HG03520 (cell line): ENCODE data around the gene ZNF285.
"Not testable (repeated sequence)": the region's sequence is repeated elsewhere in the genome, so short reads cannot be mapped to it uniquely, and the experiment has no call there.

Source experiments
- ATAC-seq: cut with Tn5 transposase; IDR thresholded peaks from one replicate; pipeline ENCODE4 v1.9.1; 2021; ENCODE audit warnings: mild to moderate bottlenecking, moderate library complexity; ENCODE audit not compliant: unreplicated experiment

Gene ZNF285

DNA sequence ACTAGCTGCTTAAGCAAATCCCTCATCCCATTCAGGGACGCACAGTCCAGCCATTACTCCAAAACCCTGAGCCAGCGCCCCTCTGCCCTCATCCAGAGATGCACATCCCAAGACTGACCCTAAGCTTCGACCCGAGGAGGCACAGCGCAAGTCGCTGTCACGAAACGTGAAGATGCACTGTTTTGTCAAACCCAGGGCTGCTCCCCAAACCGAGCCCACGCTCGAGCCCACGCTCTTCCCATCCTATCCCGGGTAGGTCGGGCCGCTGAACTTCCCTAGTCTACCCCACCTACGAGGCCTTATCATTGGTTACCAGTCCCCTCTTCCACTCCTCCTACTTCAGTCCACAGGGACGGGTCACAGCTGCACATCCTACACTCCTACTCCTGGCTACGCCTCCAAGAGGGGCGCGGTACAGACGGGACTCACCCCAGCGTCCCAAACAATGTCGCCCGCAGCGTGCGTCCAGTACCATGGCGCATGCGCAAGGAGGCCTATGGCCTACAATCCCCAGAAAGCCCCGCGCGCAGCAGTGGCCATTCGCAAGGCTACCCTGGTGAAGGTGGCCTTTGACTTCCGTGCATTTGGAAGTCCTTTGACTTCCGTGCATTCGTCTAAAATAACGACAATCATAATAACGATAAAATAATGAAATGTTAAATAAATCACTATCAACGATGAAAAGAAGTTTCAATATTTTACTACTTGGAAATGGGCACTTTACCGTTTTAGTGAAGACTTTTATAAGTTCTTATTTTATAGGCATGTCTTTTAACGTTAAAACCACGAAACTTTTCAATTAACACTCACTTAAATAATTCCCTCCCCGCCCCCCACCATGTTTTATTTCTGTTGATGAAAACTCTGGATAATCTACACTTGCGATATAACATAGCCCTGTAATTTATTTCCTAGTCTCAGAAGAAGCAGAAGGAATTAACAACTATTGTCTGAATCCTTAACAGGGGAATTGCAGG is at the start of gene ZNF285:
Gene ZNF285, minus strand, starts transcription at position 470 of the 977 bp plus-strand sequence. CDS start 4,395 bp downstream, outside the sequence.
- no peak for ATAC-seq

DNA sequence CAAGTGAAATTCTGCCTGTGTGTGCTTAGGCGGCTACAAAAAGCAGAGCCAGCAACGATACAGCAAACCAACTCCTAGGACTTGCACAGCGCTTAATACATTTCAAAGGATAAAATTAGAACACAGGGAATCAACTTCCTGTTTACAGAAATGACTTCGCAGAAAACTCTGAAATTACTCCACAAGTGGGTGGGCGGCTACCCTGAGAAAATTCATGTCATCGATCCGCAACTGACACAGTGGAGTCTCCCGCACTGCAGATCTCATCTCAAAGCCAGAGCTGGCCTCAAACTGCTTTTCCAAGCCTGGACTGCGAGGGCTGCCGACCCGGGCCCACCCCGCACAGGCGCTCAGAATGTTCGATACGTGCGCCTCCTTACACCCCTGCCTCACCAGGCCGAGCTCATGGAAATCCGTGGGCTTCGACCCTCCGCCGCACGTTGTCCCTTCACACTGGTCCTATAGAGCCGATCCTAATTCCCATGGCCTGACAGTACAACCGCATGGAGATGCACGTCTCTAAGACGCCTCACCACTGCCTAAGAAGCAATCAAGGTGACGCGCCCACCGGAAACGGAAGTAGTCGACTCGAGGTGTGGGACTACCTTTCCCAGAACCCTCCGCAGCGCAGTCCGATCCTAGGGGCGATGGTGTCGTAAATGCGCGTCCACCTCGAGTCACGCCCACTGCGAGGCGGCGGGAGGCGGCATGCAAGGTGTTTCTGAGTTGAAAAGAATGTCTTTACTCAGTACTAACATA is 46.7 kb upstream of the ZNF285 start, which contains the start of gene ZNF229:
Gene ZNF229, minus strand, starts transcription at position 557 of the 759 bp plus-strand sequence. CDS start 5,625 bp downstream, outside the sequence.
- ATAC-seq, result no peak

DNA sequence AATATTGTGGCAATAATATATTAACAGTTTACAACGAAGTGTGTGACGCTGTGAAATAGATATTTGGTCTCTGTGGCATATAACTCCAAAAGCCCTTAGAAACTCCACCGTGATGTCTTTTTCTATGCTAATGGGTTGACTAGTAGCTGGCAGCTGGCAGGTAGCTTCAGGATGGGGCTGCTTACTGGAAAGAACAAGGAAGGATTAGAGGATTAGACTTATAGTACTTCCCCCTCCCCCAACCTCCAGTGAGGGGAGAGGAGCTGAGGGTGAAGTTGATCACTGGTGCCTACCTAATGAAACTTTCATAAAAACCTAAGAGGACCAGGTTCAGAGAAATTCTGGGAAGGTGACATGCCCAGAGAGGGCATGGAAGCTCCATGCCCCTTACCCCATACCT is 37.0 kb upstream of the ZNF285 start:
- ATAC-seq, result no peak

DNA sequence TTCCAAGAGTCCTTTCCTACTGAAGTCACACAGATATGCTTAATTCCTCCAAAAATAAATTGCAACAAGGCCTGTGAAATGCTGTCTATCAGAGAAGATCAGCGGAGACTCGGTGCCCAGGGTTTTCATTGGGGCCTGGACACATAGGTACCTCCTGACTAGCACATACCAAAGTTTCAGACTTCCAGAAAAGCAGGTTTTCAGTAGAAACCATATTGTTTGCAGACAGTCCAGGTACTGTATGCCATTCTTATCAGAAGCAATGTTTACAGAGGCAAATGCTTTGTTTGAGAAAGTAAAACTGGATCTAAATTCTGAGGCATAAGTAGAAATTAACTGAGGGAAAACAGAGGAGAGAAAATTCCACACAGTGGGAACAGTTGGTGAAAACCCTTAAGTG is 34.0 kb upstream of the ZNF285 start:
- ATAC-seq, result no peak

DNA sequence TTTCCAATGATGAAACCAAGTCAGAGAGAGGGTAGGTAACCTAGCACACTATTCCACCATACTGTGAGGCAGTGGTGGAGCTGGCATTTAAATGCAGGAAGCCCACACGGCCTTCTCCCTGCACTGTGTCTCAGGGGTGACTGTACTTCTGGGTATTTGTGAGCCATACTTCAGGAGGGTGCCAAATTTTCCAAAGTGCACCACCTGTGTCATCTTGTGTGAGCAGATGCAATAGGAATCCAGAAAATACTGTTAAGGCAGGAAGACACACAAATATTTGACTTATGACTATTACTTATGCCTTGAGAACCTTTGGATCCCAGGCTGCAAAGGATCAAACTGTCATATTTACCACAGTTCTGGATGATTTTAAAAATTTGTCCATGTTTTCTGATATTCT is 29.5 kb upstream of the ZNF285 start:
- ATAC-seq, result no peak

DNA sequence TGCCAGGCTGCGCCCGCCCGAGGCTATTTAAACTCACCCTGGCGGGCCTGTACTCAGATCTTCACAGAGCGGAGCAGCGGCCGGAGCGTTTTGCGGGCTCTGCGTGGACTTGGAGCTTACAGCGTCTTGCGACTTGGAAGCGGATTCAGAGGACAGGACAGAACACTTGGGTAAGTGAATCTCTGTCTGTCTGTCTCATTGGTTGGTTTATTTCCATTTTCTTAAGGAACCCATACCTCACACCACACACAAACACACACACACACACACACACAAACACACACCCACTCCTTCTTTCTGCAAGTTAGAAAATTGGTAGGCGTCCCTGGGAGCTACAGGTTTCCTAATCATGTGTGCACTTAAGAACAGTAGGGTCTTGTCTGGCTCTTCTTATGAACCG is 14.1 kb upstream of the ZNF285 start:
- ATAC-seq, result not testable (repeated sequence)

DNA sequence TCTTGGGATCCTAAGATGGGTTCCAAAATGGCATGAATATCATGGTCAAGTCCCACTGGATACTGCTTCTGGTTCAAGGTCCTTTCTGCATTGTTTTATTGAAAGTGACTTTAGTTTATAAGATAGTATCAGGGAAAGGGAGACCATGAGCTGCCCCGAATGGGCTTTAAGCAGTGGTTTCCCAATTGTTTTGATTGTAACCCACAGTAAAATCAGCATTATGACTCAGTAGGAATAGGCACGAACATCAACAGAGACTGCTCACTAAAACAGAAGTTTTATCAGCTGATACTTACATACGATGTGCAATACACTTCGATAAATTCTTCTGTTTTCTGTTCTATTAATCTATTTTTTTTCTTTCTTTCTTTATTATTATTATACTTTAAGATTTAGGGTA is 12.1 kb downstream of the ZNF285 start:
- ATAC-seq, result not testable (repeated sequence)

DNA sequence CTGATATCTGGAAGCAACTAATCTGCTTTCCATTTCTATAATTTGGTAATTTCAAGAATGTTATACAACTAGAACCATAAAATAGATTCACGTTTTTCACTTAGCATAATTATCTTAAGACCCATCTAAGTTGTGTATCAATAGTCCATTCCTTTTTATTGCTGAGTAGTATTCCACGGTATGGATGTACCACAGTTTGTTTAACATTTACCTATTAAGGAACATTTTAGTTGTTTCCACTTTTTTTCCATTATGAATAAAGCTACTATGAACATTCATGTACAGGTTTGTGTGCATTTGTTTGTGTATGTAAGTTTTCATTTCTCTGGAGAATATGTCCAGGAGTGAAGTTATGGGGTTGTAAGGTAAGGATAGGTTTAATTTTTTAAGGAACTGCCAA is 26.6 kb downstream of the ZNF285 start:
- ATAC-seq, result no peak

DNA sequence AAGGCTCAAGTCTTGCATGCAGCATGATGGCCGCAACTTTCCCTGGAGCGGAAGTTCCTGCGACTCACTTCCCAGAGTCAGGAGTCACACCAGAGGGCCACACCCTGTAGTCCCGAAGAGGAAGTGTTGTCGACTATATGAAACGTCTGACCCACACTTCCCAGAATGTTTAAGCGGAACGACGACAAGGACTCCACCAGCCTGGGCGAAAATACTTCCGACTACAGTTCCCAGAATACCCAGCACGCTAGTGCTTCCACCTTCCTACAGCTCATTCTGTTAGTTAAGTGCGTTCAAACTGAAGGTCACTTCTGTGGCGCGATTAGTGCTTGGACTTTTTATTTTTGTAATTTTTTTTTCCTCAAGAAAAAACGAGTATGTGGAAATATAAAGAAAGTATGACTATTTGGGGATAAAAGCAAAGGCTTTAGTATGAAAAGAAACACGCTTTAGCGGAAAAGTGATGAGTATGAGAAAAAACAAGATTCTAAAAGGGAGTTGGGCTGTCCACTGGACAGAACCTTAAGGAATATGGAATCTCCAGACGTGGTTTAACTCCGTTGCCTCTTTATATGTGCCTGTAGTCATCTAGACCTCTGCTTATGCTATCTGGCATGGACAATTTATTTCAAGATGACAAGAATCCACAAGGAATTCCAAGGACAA is 29.5 kb downstream of the ZNF285 start:
- ATAC-seq, result no peak

DNA sequence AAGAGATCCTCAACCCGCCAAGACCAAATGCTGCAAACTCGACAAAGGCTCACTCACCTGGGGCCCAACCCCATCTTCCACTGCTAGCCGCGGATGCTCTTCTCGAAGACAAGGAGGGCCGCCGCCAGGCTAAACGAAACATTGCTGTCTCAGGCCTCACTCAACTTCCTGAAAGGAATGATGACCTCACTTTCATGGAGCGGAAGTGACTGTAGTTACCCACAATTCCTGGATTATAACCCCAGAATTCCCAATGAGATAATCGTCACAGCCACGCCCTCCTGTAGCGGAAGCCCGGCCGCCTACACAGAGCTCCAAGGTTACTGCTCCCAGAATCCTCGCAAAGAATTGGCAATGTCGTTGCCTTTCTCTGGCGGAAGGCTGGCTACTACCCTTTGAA is 34.4 kb downstream of the ZNF285 start:
- ATAC-seq, result no peak

DNA sequence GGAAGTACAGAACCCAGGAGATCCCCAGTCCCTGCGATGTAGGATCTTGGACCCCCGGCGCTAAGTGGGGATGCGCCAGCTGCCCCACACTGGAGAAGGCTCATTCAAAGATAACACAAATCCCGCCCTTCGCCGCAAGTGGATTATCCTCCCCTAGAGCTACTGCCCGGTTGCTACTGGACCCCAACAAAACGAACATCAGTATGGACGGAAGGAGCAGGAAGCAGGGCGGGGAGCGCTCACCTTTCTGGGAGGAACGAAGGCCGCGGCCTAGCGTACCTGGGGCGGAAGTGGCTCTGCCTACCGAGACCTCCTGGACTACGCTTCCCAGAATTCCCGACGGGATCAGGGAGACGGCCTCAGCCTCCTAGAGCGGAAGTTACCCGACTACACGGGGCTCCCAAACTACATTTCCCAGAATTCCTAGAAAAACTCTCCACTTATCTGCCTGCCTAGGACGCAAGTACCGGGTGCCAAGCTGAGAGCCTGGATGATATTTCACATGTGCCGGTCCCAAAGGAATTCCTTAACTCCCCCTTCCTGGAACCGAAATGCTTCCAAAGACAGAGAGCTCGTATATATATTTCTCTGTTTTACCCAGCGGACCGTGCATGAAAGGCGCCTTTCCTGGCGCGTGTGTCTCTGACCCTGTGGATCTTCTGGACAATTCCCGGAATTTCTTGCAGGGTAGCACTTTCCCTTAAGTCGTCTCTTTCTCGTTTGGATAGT is 44.9 kb downstream of the ZNF285 start, which contains the start of gene ZNF112:
Gene ZNF112, minus strand, starts transcription at position 298 of the 729 bp plus-strand sequence. CDS start 16,141 bp downstream, outside the sequence.
- ATAC-seq, result no peak

DNA sequence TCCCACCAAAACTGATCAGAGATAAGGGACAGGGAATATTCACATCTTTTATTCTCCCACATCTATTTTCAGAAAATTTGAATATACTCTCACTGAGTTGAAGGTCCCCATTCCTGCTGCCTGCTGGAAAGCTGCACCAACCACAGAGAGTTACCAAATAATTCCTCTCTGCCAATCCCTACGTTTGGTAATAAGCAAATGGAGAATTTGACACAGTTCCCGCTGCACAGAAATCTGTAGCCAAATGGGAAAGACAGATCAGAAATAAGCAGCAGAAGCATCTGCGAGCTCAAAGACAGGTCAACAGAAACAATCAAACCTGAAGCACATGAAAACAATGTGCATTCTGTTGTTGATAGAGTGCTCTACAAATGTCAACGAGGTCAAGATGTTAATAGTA is 54.9 kb downstream of the ZNF285 start:
- ATAC-seq, result no peak

DNA sequence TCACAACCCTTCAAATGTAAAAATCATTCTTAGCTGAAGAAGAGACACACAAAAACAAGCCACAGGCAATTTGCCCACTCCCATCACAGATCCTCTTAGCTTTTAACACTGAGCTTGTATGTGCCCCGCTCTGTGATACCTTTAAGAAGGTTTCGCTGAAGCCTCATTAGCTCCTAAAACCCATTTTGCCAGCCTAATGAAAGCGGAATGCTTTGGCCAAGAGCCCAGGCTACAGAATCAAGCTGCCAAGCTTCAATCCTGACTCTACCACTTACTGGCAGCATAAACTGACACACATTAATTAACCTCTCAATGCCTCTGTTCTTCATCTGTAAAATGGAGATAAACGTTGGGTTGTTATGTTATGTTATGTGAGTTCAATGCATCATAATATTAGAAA is 55.4 kb downstream of the ZNF285 start:
- ATAC-seq, result no peak

DNA sequence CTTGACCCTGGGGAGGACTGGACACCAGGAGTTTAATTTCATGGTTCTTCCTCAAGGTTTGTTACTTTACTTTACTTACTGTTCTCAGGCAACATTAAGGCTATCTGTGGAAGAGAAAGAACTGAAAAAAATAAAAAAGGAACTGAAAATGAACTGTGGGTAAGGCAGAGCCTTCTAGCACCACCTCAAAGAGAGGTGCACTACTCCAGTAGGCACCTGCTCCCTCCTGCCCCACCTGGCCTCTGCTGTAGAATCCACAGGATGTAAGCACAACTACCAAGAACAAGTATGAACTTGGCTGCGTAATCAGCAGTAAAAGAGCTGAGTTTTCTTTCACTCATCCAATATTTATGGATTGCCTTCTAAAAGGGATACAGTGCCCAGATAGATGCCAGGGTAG is 57.2 kb downstream of the ZNF285 start:
- no peak for ATAC-seq

DNA sequence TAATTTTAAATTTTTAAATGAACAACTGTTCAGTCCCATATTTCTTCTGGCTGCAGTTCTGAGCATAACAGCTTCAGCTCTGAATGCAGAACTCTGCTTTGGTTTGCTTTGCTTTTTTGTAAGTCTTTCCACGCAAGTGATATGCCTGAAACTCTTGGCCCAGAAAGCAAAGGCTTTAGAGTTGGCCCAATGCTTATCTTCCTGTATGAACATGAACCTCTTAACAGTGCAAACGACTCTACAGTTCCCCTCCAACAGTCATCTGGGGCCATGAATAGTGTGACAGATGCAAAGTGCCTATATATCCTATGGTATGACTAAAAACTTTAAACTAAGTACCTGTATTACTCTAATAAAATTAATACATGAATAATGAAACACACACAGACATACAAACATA is 59.6 kb downstream of the ZNF285 start:
- ATAC-seq, result no peak

DNA sequence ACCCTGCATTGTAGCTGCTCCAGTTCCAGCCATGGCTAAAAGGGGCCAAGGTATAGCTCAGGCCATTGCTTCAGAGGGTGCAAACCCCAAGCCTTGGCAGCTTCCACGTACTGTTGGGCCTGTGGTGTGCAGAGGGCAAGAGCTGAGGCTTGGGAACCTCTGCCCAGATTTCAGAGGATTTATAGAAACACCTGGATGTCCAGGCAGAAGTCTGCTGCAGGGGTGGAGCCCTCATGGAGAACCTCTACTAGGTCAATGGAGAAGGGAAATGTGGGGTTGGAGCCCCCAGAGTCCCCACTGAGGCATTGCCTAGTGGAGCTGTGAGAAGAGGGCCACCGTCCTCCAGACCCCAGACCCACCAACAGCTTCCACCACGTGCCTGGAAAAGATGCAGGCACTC is 66.8 kb downstream of the ZNF285 start:
- not testable (repeated sequence) for ATAC-seq
